ENCODE results near the gene CCDC122.

- no peak for TF ChIP-seq CTCF (IDR thresholded peaks at IDR 0.05)
- no peak for TF ChIP-seq POLR2A (IDR thresholded peaks at IDR 0.05)
These were observed 795 bp upstream of the CCDC122 start for GRCh38 chr13:43880214-43880855.
